ENCODE data around the gene NSD1.
"Not testable (repeated sequence)": the region's sequence is repeated elsewhere in the genome, so short reads cannot be mapped to it uniquely, and the experiment has no call there.

NSD1 gene

DNA sequence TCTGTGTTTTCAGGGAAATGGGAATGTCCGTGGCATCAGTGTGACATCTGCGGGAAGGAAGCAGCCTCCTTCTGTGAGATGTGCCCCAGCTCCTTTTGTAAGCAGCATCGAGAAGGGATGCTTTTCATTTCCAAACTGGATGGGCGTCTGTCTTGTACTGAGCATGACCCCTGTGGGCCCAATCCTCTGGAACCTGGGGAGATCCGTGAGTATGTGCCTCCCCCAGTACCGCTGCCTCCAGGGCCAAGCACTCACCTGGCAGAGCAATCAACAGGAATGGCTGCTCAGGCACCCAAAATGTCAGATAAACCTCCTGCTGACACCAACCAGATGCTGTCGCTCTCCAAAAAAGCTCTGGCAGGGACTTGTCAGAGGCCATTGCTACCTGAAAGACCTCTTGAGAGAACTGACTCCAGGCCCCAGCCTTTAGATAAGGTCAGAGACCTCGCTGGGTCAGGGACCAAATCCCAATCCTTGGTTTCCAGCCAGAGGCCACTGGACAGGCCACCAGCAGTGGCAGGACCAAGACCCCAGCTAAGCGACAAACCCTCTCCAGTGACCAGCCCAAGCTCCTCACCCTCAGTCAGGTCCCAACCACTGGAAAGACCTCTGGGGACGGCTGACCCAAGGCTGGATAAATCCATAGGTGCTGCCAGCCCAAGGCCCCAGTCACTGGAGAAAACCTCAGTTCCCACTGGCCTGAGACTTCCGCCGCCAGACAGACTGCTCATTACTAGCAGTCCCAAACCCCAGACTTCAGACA is 160.4 kb downstream of the NSD1 start:
- DNase-seq = no peak

DNA sequence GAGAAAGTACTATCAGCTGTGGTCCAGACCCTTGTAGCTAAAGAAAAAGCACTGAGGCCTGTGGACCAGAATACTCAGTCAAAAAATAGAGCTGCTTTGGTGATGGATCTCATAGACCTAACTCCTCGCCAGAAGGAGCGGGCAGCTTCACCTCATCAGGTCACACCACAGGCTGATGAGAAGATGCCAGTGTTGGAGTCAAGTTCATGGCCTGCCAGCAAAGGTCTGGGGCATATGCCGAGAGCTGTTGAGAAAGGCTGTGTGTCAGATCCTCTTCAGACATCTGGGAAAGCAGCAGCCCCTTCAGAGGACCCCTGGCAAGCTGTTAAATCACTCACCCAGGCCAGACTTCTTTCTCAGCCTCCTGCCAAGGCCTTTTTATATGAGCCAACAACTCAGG is 161.1 kb downstream of the NSD1 start:
- DNase-seq = no peak

GRCh38 chr5:177295924-177296323 is 162.4 kb downstream of the NSD1 start:
- peak; percentile 59 for DNase-seq

DNA sequence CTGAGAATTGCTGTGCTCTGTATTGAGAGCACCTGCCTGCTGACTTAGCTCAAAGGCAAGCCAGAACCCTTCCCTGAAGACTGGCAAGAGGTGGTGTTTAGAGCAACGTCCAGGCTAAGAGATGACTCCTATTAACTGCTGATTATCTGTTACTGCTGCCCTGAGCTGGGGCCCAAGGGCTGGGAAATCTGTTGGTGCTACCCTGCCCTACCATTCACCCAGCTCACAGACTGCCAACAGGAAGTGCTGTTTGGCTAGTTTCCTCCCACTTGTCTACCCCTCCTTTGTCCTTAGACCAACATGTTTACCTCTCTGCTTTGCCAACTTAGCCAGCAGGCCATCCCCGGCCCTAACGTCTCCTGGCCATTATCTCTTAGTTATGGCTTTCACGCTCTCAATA is 163.0 kb downstream of the NSD1 start:
- DNase-seq = peak; percentile 21

DNA sequence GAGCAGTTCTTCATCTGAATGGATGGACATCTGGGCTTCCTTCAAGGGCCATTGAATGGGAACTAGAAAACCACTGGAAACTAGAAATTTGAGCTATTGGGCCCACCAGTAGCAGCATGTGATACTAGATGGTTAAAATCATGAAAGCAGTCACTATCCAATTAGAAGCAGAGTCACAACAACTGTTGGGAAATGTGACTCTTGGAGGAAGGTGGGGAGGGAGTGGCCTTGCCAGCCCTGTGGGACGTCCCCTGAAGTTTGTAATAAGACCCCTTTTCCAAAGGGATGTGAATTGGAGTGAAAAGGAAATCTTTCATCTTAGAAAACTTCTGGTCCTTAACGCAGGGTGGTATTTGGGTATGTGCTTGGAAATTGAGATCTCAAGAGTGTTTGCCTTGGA is 164.3 kb downstream of the NSD1 start:
- no peak for DNase-seq

GRCh38 chr5:177299697-177300096 is 166.1 kb downstream of the NSD1 start:
- DNase-seq = no peak

DNA sequence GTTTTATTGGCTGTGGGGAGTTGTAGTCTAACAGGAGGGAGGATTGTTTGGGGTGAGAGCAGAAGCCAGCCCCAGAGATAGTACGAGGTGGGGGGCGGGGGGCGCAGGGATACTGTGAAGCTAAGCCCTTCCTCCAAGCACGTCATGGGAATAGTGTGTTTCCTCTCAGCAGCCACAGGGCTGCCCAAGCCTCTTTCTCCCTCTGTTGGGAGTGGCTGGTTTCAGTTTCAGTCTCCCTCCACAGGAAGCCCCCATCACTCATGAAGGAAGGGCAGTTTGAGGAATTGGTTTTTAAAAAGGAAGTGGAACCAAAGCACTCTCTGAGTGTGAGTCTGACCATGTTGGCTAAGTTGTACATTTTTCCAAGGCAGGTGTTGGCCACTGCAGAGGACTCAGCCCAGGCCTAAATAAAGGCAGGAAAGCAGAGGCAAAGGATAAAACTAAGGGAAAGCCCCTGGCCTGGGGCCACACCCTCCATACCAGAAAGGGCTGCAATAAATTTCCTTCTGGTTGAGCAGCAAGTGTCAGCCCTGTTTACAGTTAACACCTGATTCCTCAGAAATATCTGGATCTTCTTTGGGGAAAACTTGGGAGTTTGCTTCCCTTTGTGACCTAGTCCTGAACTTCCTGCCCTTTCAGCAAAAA is 166.8 kb downstream of the NSD1 start:
- DNase-seq = peak; percentile 97

GRCh38 chr5:177300951-177301350 is 167.4 kb downstream of the NSD1 start:
- peak; percentile 25 for DNase-seq

DNA sequence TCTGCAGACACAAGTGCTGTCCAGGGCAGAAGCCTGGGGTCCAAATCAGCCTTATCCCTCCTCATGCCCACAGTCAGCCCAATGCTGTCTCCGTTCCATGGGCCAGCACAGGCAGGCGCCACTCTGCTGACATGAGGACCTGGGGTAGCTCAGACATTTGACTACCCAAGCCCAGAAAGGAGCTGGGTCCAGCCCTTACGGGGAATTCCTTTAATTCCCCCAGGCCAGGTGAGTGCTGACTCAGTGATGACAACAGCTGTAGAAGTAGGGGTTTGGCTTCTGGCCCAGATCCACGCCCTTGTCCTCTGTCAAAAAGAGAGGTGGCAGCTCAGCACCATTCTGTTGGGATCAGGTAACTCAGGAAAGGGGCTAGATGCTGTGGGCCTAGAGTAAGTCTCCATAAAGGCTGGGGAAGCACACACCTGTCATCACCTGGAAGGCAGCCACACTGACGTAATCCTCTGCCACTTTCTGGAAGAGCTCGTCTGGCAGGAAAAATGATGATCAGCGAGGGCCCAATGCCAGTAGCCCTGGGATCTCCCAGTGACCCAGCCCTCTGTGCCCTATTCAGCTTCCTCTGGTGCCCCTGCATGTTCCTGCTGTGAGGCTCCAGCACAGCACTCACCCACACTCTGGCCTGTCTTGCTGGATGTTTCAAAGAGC is 168.1 kb downstream of the NSD1 start:
- no peak for DNase-seq

DNA sequence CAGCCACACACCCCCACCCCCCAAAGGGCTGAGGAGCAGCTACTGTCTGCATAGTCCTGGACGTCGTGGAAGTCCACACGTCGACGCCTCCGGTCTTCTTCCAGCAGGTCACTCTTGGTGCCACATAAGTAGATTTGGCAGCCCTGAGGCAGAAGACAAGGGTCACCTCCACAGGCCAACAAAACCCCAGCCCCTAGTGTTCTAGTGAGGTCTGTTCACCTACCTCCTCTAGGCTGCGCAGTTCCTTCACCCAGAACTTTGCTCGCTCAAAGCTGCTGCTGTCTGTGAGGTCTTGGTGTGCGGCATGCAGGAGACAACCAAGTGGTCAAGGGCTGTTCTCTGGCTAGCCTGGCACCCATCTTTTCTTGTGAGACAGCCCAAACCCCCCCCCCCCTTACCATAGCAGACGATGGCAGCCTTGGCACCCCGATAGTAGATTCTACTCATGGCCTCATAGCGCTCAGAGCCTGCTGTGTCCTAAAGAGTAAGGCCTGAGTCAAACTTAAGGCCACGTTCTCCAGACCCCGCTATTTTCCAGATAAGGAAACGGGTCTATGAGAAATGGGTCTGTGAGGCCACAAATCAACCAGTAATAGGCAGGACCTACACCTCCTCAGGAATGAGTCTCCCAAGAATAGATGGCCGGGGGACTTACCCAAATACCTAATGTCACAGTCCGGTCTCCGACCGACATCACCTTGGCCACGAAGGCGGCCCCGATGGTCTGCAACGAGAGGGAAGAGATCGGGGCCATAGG is 169.0 kb downstream of the NSD1 start:
- no peak for DNase-seq

GRCh38 chr5:177303121-177303924 is 169.8 kb downstream of the NSD1 start, which contains the start of the genes PRELID1 and RAB24:
Gene PRELID1 (plus strand): TSS chr5:177303799. CDS start chr5:177303986, 187 bp downstream.
Gene RAB24 (minus strand): TSS chr5:177303719. CDS start chr5:177303288, 431 bp downstream.
- DNase-seq = peak; percentile 90

DNA sequence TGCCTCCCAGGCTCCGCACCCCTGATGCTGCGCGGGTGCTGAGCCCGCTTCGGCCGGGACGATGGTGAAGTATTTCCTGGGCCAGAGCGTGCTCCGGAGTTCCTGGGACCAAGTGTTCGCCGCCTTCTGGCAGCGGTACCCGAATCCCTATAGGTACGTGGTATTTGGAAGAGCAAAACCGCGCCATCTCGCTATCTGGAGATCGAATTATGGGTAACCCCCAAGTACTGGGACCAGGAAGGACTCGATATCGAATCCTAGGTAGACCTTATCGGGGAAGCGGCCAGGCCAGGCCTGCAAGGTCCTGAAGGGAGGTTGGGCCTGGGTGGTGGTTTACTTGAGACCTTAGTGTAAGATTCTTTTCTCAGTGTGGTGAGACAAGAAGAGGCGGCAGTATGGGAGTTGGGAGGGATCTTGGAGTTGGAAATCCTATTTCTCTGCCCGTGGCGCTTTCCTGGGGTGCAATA is 170.4 kb downstream of the NSD1 start:
- no peak for DNase-seq

GRCh38 chr5:177304392-177305119 is 171.0 kb downstream of the NSD1 start:
- no peak for DNase-seq

DNA sequence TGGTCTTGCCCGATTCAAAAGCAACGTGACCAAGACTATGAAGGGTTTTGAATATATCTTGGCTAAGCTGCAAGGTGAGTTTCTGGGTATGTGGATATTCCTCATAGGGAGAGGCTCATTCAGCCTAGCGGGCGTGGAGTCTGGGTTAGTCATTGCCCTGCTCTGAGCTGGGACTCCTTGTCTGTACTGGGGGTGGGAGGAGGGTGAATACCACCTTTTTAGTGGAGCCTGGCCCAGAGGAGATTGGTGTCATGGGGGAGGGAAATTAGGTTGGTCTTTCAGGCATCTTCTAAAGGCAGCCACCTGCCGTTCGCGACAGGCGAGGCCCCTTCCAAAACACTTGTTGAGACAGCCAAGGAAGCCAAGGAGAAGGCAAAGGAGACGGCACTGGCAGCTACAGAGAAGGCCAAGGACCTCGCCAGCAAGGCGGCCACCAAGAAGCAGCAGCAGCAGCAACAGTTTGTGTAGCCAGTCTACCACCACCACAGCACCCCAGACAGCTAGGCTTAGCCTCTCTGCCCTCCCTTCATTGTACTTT is 172.6 kb downstream of the NSD1 start:
- not testable (repeated sequence) for DNase-seq

- DNase-seq = peak; percentile 96
These were observed 173.3 kb downstream of the NSD1 start for GRCh38 chr5:177306674-177307543.

- DNase-seq = no peak
These were observed 174.2 kb downstream of the NSD1 start for GRCh38 chr5:177307544-177308363.

- DNase-seq = no peak
These were observed 175.2 kb downstream of the NSD1 start for GRCh38 chr5:177308740-177309139.

DNA sequence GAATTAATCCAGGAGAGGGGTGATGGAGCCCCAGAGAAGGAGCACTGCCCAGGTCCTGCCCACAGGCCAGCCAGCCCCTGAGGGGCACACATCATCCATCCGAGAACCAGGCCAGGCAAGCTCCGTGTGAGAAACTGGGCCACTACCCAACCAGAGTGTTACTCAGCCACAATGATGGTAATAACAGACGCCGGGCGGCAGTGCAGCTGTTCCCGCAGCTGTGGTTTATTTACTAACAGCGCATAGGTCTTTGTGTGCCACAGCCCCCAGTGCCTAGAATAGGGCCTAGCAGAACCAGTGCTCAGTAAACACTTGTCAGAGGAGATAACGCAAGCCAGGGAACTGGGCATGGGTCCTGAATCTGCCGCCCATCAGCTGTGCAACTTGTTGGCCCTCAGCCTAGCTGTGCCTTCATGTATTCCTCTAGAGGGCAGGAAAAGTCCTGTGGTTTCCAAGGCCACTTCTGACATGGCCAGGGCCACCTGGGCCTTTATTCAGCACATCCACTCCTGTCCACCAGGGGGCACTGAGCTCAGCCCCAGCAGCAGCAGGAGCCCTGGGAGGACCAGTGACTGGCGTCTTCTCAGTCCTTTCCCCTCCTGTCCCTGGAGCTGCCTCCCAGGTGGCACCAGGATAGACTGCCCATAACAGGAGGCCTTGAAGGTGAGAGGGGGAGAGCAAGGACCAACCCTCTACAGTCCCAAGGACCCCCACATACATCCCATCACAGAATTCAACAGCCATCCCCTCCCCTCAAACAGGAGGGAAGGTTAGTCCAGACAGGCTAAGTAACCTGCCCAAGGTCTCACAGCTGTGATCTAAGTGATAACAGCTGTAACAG is 176.0 kb downstream of the NSD1 start:
- peak; percentile 56 for DNase-seq
